GM12878 (cell line): ENCODE data around the gene ZNF554. TPM values are rescaled to one million over a fixed set of nuclear protein-coding genes. Genes with fewer than 3 reads are reported as not detected.

Source experiments
- CBFB ChIP-seq: IDR thresholded peaks from 2 replicates; pipeline ENCODE4 v1.6.1; 2016; ENCODE audit warnings: antibody characterized with exemption, low read depth
- CEBPZ ChIP-seq: fragments of 150-350 bp; IDR thresholded peaks from 2 replicates; pipeline ENCODE4 v1.6.1; 2016; ENCODE audit warnings: low read depth, low read length
- E4F1 ChIP-seq: fragments of 450-650 bp; IDR thresholded peaks from 2 replicates; pipeline ENCODE4 v1.6.1; 2018; ENCODE audit warnings: borderline replicate concordance, mild to moderate bottlenecking; ENCODE audit not compliant: partially characterized antibody
- ETV6 ChIP-seq, 2 experiments: fragments of 450-650 bp in 1 of 2; IDR thresholded peaks in 1 of 2; conservative IDR thresholded peaks in 1 of 2; 2 replicates each; pipeline ENCODE4 v1.6.1; 2014; ENCODE audit warnings: antibody characterized with exemption in 1 of 2, borderline replicate concordance in 1 of 2, low read depth in 1 of 2, mild to moderate bottlenecking in 1 of 2, moderate library complexity in 1 of 2
- GATAD2B ChIP-seq: fragments of 450-650 bp; conservative IDR thresholded peaks from 2 replicates; pipeline ENCODE4 v1.6.1; 2017; ENCODE audit warnings: low read depth, mild to moderate bottlenecking, moderate library complexity
- KLF5 ChIP-seq: fragments of 450-650 bp; IDR thresholded peaks from 2 replicates; pipeline ENCODE4 v1.6.1; 2014; ENCODE audit warnings: mild to moderate bottlenecking; ENCODE audit not compliant: partially characterized antibody
- PKNOX1 ChIP-seq: fragments of 450-650 bp; IDR thresholded peaks from 2 replicates; pipeline ENCODE4 v1.6.1; 2016; ENCODE audit warnings: mild to moderate bottlenecking
- PML ChIP-seq: IDR thresholded peaks from 2 replicates; pipeline ENCODE4 v1.6.1; 2012; ENCODE audit warnings: low read length, inconsistent platforms
- POLR2A ChIP-seq: IDR thresholded peaks from 2 replicates; pipeline ENCODE4 v1.6.1; 2011; ENCODE audit warnings: low read depth, mild to moderate bottlenecking, low read length
- SUZ12 ChIP-seq: fragments of 200-600 bp; sonication (generic); IDR thresholded peaks from one replicate; pipeline ENCODE4 v1.6.1; 2018; ENCODE audit warnings: antibody characterized with exemption, mild to moderate bottlenecking; ENCODE audit not compliant: unreplicated experiment
- TBL1XR1 ChIP-seq: IDR thresholded peaks from 2 replicates; pipeline ENCODE4 v1.6.1; 2012; ENCODE audit warnings: low read depth, low read length, improper control_type of control experiment
- WRNIP1 ChIP-seq: IDR thresholded peaks from 2 replicates; pipeline ENCODE4 v1.6.1; 2011; ENCODE audit warnings: low read depth, low read length, improper control_type of control experiment, borderline replicate concordance
- ZNF274 ChIP-seq: IDR thresholded peaks from one replicate; pipeline ENCODE4 v1.8.0; 2011; ENCODE audit not compliant: insufficient read length, insufficient read depth
- polyA plus RNA-seq, 11 experiments: library from polyadenylated mRNA; depleted of rRNA in 4 of 11; unstranded in 6 of 11; stranded (reverse) in 5 of 11; fragments of >200 nt; fragmentation: Nextera tagmentation in 4 of 11; fragmentation: Illumina TruSeq in 1 of 11; extraction: Ambion mirVana in 4 of 11; extraction: Trizol in 1 of 11; gene quantifications; 1 replicate in 1 of 11; 2 replicates in 10 of 11; pipeline versions ENCODE4 v1.2.1 to v1.2.3, GENCODE V29; 2011 to 2016; ENCODE audit warnings: inconsistent platforms in 2 of 11, missing spikeins in 2 of 11, low read depth in 1 of 11
- total RNA-seq, 4 experiments: library from RNA; depleted of rRNA in 3 of 4; stranded (reverse); fragments of >200 nt in 3 of 4; fragmentation: Illumina TruSeq in 1 of 4; extraction: Trizol in 1 of 4; gene quantifications; 2 replicates each; pipeline versions ENCODE4 v1.2.1 to v1.2.3, GENCODE V29; 2013 to 2021
- TF ChIP-seq, protein P1 (sequence below): fragments of 450-650 bp; formaldehyde crosslinking; IDR thresholded peaks from 2 replicates; pipeline ENCODE4 v1.5.0; 2022; ENCODE audit warnings: mild to moderate bottlenecking, missing genetic modification characterization
- TF ChIP-seq, protein P2 (sequence below): fragments of 450-650 bp; IDR thresholded peaks from 2 replicates; pipeline ENCODE4 v1.6.1; 2017; ENCODE audit warnings: borderline replicate concordance

The ZNF554 gene
- total and polyA plus RNA-seq, 10 of the 15 experiments (the other 5 are each of a cell fraction or from before 2014, with no cell fraction given): 0.19 to 2.1 (median 1.4) TPM

- TF ChIP-seq, protein P1, sequence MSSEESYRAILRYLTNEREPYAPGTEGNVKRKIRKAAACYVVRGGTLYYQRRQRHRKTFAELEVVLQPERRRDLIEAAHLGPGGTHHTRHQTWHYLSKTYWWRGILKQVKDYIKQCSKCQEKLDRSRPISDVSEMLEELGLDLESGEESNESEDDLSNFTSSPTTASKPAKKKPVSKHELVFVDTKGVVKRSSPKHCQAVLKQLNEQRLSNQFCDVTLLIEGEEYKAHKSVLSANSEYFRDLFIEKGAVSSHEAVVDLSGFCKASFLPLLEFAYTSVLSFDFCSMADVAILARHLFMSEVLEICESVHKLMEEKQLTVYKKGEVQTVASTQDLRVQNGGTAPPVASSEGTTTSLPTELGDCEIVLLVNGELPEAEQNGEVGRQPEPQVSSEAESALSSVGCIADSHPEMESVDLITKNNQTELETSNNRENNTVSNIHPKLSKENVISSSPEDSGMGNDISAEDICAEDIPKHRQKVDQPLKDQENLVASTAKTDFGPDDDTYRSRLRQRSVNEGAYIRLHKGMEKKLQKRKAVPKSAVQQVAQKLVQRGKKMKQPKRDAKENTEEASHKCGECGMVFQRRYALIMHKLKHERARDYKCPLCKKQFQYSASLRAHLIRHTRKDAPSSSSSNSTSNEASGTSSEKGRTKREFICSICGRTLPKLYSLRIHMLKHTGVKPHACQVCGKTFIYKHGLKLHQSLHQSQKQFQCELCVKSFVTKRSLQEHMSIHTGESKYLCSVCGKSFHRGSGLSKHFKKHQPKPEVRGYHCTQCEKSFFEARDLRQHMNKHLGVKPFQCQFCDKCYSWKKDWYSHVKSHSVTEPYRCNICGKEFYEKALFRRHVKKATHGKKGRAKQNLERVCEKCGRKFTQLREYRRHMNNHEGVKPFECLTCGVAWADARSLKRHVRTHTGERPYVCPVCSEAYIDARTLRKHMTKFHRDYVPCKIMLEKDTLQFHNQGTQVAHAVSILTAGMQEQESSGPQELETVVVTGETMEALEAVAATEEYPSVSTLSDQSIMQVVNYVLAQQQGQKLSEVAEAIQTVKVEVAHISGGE (CRISPR knock-in tag): no peak
- TF ChIP-seq POLR2A (no peak), KLF5 (peak; percentile 85), CEBPZ (no peak), ZNF274 (no peak), E4F1 (no peak), GATAD2B (peak; percentile 94), TBL1XR1 (peak; percentile 62; the same call in 1 of the 2 replicates), ETV6 (conservative IDR thresholded peaks at IDR 0.05 in 1 of 2, IDR thresholded peaks at IDR 0.05 in 1 of 2; ENCODE audit: borderline replicate concordance in 1 of 2, low read depth in 1 of 2) (no peak), CBFB (no peak), WRNIP1 (no peak), PKNOX1 (no peak), SUZ12 (no peak), PML (no peak)
- TF ChIP-seq, protein P2, sequence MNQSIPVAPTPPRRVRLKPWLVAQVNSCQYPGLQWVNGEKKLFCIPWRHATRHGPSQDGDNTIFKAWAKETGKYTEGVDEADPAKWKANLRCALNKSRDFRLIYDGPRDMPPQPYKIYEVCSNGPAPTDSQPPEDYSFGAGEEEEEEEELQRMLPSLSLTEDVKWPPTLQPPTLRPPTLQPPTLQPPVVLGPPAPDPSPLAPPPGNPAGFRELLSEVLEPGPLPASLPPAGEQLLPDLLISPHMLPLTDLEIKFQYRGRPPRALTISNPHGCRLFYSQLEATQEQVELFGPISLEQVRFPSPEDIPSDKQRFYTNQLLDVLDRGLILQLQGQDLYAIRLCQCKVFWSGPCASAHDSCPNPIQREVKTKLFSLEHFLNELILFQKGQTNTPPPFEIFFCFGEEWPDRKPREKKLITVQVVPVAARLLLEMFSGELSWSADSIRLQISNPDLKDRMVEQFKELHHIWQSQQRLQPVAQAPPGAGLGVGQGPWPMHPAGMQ: no peak
Observed at GRCh38 chr19:2819540-2820111, at the start of gene ZNF554 (continued).
